Measurements from ENCODE around the gene HIBCH.
"Not testable (repeated sequence)": the region's sequence is repeated elsewhere in the genome, so short reads cannot be mapped to it uniquely, and the experiment has no call there.

The HIBCH gene

DNA sequence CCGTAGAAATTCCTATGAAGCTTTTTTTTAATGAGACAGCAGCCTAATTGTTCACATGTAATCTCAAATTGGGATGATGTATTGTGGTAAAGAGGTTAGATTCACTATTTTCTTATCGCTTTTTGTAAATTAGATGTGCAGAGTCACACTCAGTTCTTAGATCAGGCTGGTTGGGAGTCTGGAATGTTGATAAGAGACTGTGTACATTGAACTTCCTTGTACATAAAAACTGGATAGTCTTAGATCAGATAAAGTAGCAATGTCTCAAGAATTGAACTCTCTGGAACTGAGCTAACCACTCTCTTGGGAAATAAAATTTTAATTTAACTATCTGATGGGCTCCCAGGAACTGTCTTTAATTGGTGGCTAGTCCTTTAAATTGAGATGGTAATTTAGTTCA is 149.0 kb downstream of the HIBCH start:
- Mint-ChIP-seq H3K4me3 (no peak overlapping the region), H3K36me3 (no peaks in the 10 kb centered on the region), H3K27me3 (peaks cover 4% of the 10 kb centered on the region), H3K27ac (no peak overlapping the region), H3K9me3 (peaks cover 2% of the 10 kb centered on the region), H3K4me1 (no peaks in the 10 kb centered on the region)
- DNase-seq = no peak
- CTCF ChIA-PET = interaction anchor here (1.9 kb wide), 1 partner anchor 10 kb away, joined by 5 read pairs; a partner anchor contains a TSS

GRCh38 chr2:190169221-190170072 is 150.2 kb downstream of the HIBCH start:
- H3K27ac Mint-ChIP-seq = no peak overlapping the region
- H3K4me1 Mint-ChIP-seq = no peaks in the 10 kb centered on the region
- H3K9me3 Mint-ChIP-seq = peaks cover 2% of the 10 kb centered on the region
- H3K27me3 Mint-ChIP-seq = peaks cover 4% of the 10 kb centered on the region
- DNase-seq = no peak
- no peaks in the 10 kb centered on the region for H3K36me3 Mint-ChIP-seq
- H3K4me3 Mint-ChIP-seq = no peak overlapping the region
- CTCF ChIA-PET = interaction anchor here (1.3 to 1.9 kb wide), 2 partner anchors 11 to 21 kb away, joined by 3 to 5 read pairs; a partner anchor contains a TSS

DNA sequence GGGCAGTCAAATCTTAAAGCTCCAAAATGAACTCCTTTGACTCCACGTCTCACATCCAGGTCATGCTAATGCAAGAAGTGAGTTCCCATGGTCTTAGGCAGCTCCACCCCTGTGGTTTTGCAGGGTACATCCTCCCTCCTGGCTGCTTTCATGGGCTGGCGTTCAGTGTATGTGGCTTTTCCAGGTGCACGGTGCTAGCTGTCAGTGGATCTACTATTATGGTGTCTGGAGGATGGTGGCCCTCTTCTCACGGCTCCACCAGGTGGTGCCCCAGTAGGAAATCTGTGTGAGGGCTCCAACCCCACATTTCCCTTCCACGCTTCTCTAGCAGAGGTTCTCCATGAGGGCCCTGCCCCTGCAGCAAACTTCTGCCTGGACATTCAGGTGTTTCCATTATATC is 151.9 kb downstream of the HIBCH start:
- H3K9me3 Mint-ChIP-seq = peaks cover 2% of the 10 kb centered on the region
- H3K4me1 Mint-ChIP-seq = no peaks in the 10 kb centered on the region
- CTCF ChIA-PET = no interaction called here
- no peaks in the 10 kb centered on the region for H3K36me3 Mint-ChIP-seq
- no peak overlapping the region for H3K27ac Mint-ChIP-seq
- no peak for DNase-seq
- no peak overlapping the region for H3K4me3 Mint-ChIP-seq
- H3K27me3 Mint-ChIP-seq = peaks cover 4% of the 10 kb centered on the region

DNA sequence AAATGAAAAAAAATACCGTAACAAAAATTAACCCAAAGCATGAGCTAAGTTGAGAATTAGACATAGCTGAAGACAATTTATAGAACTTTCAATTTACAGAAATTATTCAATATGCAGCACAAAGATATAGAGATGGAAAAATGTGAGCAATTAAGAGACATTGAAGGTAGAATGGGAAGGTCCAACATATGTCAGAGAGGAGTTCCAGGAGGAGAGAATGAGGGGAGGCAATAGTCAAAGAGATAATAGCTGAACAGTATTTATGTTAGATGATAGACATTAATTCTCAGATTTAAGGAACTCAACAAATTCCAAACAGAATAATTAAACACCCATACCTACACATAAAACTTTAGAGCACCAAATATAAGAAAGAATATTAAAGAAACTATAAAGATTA is 154.1 kb downstream of the HIBCH start:
- Mint-ChIP-seq H3K4me3 (no peak overlapping the region), H3K4me1 (no peaks in the 10 kb centered on the region), H3K9me3 (peaks cover 2% of the 10 kb centered on the region), H3K27ac (no peak overlapping the region), H3K36me3 (no peaks in the 10 kb centered on the region), H3K27me3 (peaks cover 4% of the 10 kb centered on the region)
- DNase-seq = no peak
- CTCF ChIA-PET = no interaction called here

GRCh38 chr2:190162851-190163250 is 156.8 kb downstream of the HIBCH start:
- CTCF ChIA-PET = no interaction called here
- Mint-ChIP-seq H3K27ac (no peak overlapping the region), H3K4me3 (no peak overlapping the region), H3K36me3 (no peaks in the 10 kb centered on the region), H3K4me1 (no peaks in the 10 kb centered on the region), H3K9me3 (no peaks in the 10 kb centered on the region), H3K27me3 (peaks cover 3% of the 10 kb centered on the region)
- no peak for DNase-seq

DNA sequence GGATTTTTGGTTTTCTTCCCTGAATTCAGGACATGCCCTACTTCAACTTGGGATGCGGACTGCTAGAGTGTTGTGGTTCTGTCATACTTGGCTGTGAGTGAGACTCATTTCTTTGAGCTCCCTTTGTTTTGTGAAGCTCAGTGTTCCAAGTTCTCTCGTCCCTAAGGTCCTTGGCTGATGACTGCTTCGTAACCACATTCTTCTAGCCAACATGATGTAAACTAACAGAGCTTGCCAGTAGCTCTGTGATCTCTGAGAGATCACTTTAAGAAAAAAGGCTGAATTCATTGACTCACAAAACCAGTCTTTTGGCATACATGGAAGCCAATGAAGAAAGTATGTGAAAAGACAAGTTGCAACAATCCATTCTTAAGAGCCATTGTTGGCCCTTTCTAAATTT is 160.2 kb downstream of the HIBCH start:
- Mint-ChIP-seq H3K9me3 (no peaks in the 10 kb centered on the region), H3K4me3 (no peak overlapping the region), H3K36me3 (no peaks in the 10 kb centered on the region), H3K27ac (no peak overlapping the region), H3K27me3 (no peaks in the 10 kb centered on the region), H3K4me1 (no peaks in the 10 kb centered on the region)
- no peak for DNase-seq
- CTCF ChIA-PET = no interaction called here

DNA sequence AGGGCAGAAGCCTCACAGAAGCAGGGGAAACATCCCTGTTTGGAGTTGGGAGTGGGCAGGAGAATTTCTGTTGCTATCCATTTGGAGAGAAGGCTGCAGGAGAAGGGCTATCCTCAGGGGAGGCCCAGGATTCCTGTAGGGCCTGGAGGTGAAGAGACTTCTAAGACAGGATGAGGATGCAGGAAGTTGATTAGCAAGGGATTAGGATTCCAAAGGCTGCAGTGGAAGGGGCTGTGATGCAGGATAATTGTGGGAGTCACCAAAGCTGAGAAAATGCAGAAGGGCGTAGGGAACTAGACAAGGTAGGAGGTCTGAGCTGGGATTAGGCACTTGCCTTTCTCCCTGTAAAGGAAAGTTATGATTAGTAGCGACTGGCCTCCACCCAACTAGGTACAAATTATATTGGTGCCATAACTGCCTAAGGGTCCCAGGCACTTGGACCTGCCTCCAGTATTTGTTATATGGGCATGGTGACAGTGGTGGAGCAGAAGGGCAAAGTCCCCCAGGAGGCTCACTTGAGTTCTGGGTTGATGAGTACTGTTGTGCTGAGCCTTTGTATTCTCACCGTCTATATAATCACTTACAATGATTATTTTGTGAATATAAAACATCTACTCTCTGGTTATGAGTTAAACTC is 160.7 kb downstream of the HIBCH start:
- H3K27ac Mint-ChIP-seq = no peak overlapping the region
- no peak for DNase-seq
- no peaks in the 10 kb centered on the region for H3K4me1 Mint-ChIP-seq
- no peaks in the 10 kb centered on the region for H3K27me3 Mint-ChIP-seq
- CTCF ChIA-PET = no interaction called here
- H3K4me3 Mint-ChIP-seq = no peak overlapping the region
- H3K9me3 Mint-ChIP-seq = no peaks in the 10 kb centered on the region
- no peaks in the 10 kb centered on the region for H3K36me3 Mint-ChIP-seq

- H3K9me3 Mint-ChIP-seq, H3K27me3 Mint-ChIP-seq, CTCF ChIA-PET, H3K27ac Mint-ChIP-seq, DNase-seq, H3K4me3 Mint-ChIP-seq, H3K36me3 Mint-ChIP-seq, H3K4me1 Mint-ChIP-seq: not testable (repeated sequence)
These were observed 161.8 kb downstream of the HIBCH start for GRCh38 chr2:190157613-190158528.

GRCh38 chr2:190156530-190157212 is 163.0 kb downstream of the HIBCH start:
- H3K27ac Mint-ChIP-seq = no peak overlapping the region
- H3K9me3 Mint-ChIP-seq = no peaks in the 10 kb centered on the region
- no peaks in the 10 kb centered on the region for H3K27me3 Mint-ChIP-seq
- no peak overlapping the region for H3K4me3 Mint-ChIP-seq
- CTCF ChIA-PET = no interaction called here
- no peaks in the 10 kb centered on the region for H3K36me3 Mint-ChIP-seq
- DNase-seq = no peak
- no peaks in the 10 kb centered on the region for H3K4me1 Mint-ChIP-seq

All from activated naive CD4-positive, alpha-beta T cell treated with anti-CD3 and anti-CD28 coated beads, Interleukin-2, amount 10 ng/mL, durations not matched to agents 7 days and 5 days (primary cell).